K562 (cell line): ENCODE data around the gene ALG9. TPM values are rescaled to one million over a fixed set of nuclear protein-coding genes. Genes with fewer than 3 reads are reported as not detected.

Experiments
- BHLHE40 ChIP-seq: IDR thresholded peaks from 2 replicates; pipeline ENCODE4 v1.6.1; 2011; ENCODE audit warnings: low read length, improper control_type of control experiment
- CEBPB ChIP-seq: fragments of 450-650 bp; IDR thresholded peaks from 2 replicates; pipeline ENCODE4 v1.6.1; 2016; ENCODE audit warnings: missing genetic modification characterization, missing compliant biosample characterization
- ELF2 ChIP-seq: fragments of 250-450 bp; sonication (Bioruptor Pico); IDR thresholded peaks from 2 replicates; pipeline ENCODE4 v1.5.0; 2021; ENCODE audit warnings: mild to moderate bottlenecking
- ESRRA ChIP-seq: fragments of 450-650 bp; IDR thresholded peaks from 2 replicates; pipeline ENCODE4 v1.6.1; 2014; ENCODE audit warnings: low read depth, mild to moderate bottlenecking, moderate library complexity, borderline replicate concordance
- EZH2 ChIP-seq: IDR thresholded peaks from 2 replicates; pipeline ENCODE4 v1.6.1; 2012; ENCODE audit warnings: low read depth, mild to moderate bottlenecking, inconsistent platforms, low read length, borderline replicate concordance
- FOXA3 ChIP-seq, 2 experiments: fragments of 450-650 bp in 1 of 2; sonication (generic) in 1 of 2; formaldehyde crosslinking; IDR thresholded peaks in 1 of 2; conservative IDR thresholded peaks in 1 of 2; 2 replicates each; pipeline versions ENCODE4 v1.4.0 to v1.8.0; 2020 to 2022; ENCODE audit warnings: mild to moderate bottlenecking in 2 of 2, missing genetic modification reagents in 1 of 2
- GABPA ChIP-seq: fragments of 200-800 bp; sonication (Bioruptor generic); conservative IDR thresholded peaks from 2 replicates; pipeline ENCODE4 v1.6.1; 2016; ENCODE audit warnings: low read depth, missing genetic modification characterization, missing compliant biosample characterization
- PHTF2 ChIP-seq: fragments of 250-450 bp; sonication (Bioruptor Pico); IDR thresholded peaks from 2 replicates; pipeline ENCODE4 v1.5.0; 2021; ENCODE audit warnings: mild to moderate bottlenecking
- RBM17 ChIP-seq: fragments of 200-400 bp; formaldehyde crosslinking; IDR thresholded peaks from 2 replicates; pipeline ENCODE4 v1.6.1; 2017; ENCODE audit warnings: low read depth, mild to moderate bottlenecking, low read length, borderline replicate concordance
- SLC30A9 ChIP-seq: fragments of 250-450 bp; sonication (Bioruptor Pico); IDR thresholded peaks from 2 replicates; pipeline ENCODE4 v1.8.0; 2022; ENCODE audit warnings: mild to moderate bottlenecking, moderate library complexity
- SRF ChIP-seq, 2 experiments: fragments of 250-450, 450-650 bp in 1 of 2; sonication (Bioruptor Pico) in 1 of 2; sonication (generic) in 1 of 2; formaldehyde crosslinking; IDR thresholded peaks; 2 replicates each; pipeline versions ENCODE4 v1.5.0 to v1.5.1; 2020 to 2022; ENCODE audit warnings: mild to moderate bottlenecking in 1 of 2, missing genetic modification reagents in 1 of 2
- TCF7L2 ChIP-seq: fragments of 150-350 bp; IDR thresholded peaks from 2 replicates; pipeline ENCODE4 v1.6.1; 2016; ENCODE audit warnings: low read depth, mild to moderate bottlenecking, low read length, moderate library complexity
- ZNF146 ChIP-seq: IDR thresholded peaks from one replicate; pipeline ENCODE4 v1.6.1; 2018; ENCODE audit warnings: missing compliant biosample characterization; ENCODE audit not compliant: unreplicated experiment
- ZNF23 ChIP-seq: fragments of 250-450 bp; sonication (Bioruptor Pico); IDR thresholded peaks from 2 replicates; pipeline ENCODE4 v1.4.0; 2020; ENCODE audit warnings: mild to moderate bottlenecking
- ZNF561 ChIP-seq: fragments of 450-650 bp; formaldehyde crosslinking; conservative IDR thresholded peaks from 2 replicates; pipeline ENCODE4 v1.4.0; 2020; ENCODE audit warnings: mild to moderate bottlenecking, moderate library complexity
- ZNF76 ChIP-seq: fragments of 250-450 bp; sonication (Bioruptor Pico); IDR thresholded peaks from 2 replicates; pipeline ENCODE4 v1.4.0; 2020; ENCODE audit warnings: mild to moderate bottlenecking, moderate library complexity, borderline replicate concordance
- ZNF780A ChIP-seq: fragments of 250-450 bp; sonication (Bioruptor Pico); IDR thresholded peaks from 2 replicates; pipeline ENCODE4 v1.5.0; 2021; ENCODE audit warnings: mild to moderate bottlenecking
- polyA plus RNA-seq, 8 experiments: library from polyadenylated mRNA; depleted of rRNA in 4 of 8; stranded (reverse) in 5 of 8; unstranded in 3 of 8; fragments of >200 nt; fragmentation: Nextera tagmentation in 2 of 8; fragmentation: Illumina TruSeq in 1 of 8; extraction: Ambion mirVana in 2 of 8; extraction: Trizol in 1 of 8; gene quantifications; 2 replicates each; pipeline versions ENCODE4 v1.2.1 to v1.2.3, GENCODE V29; 2011 to 2014; ENCODE audit warnings: inconsistent platforms in 1 of 8, missing spikeins in 1 of 8
- total RNA-seq, 7 experiments: library from RNA; depleted of rRNA in 6 of 7; stranded (reverse); fragments of >200 nt in 6 of 7; fragmentation: Illumina TruSeq in 2 of 7; extraction: Trizol in 2 of 7; gene quantifications; 2 replicates each; pipeline versions ENCODE4 v1.2.1 to v1.2.3, GENCODE V29; 2011 to 2021; ENCODE audit warnings: low replicate concordance in 1 of 7
- TF ChIP-seq, protein P1 (sequence below): fragments of 200-800 bp; sonication (Bioruptor generic); IDR thresholded peaks from 2 replicates; pipeline ENCODE4 v1.6.1; 2016; ENCODE audit warnings: missing genetic modification characterization, missing compliant biosample characterization
- TF ChIP-seq, protein P2 (sequence below): fragments of 450-650 bp; IDR thresholded peaks from 2 replicates; pipeline ENCODE4 v1.6.1; 2016; ENCODE audit warnings: low read depth, mild to moderate bottlenecking, moderate library complexity
- TF ChIP-seq, protein P3 (sequence below): fragments of 200-800 bp; sonication (Bioruptor generic); IDR thresholded peaks from 2 replicates; pipeline ENCODE4 v1.6.1; 2017; ENCODE audit warnings: missing genetic modification characterization, missing compliant biosample characterization
- TF ChIP-seq, protein P4 (sequence below): sonication (generic); formaldehyde crosslinking; IDR thresholded peaks from 2 replicates; pipeline ENCODE4 v1.8.1; 2023; ENCODE audit warnings: mild to moderate bottlenecking, missing genetic modification reagents

The ALG9 gene
- total and polyA plus RNA-seq, 9 of the 15 experiments (the other 6 are each of a cell fraction or from before 2014, with no cell fraction given), result 11.5 to 40.5 (median 24.9) TPM

DNA sequence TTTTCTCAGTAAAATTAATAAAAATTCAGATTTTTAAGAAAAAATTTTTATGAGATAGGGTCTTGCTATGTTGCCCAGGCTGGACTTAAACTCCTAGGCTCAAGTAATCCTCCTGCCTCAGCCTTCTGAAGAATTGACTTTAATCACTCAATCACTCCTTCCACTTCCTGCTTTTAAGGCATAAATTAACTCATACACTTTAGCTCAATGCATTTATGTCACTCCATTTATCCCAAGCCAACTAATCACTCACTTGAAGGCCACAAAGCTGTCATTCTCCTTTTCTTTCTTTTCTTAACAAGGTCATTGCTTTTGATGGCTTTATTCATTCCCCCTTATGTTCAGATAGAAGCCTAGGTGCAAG lies 877 bp downstream of the ALG9 start (continued):
- TF ChIP-seq, protein P1, sequence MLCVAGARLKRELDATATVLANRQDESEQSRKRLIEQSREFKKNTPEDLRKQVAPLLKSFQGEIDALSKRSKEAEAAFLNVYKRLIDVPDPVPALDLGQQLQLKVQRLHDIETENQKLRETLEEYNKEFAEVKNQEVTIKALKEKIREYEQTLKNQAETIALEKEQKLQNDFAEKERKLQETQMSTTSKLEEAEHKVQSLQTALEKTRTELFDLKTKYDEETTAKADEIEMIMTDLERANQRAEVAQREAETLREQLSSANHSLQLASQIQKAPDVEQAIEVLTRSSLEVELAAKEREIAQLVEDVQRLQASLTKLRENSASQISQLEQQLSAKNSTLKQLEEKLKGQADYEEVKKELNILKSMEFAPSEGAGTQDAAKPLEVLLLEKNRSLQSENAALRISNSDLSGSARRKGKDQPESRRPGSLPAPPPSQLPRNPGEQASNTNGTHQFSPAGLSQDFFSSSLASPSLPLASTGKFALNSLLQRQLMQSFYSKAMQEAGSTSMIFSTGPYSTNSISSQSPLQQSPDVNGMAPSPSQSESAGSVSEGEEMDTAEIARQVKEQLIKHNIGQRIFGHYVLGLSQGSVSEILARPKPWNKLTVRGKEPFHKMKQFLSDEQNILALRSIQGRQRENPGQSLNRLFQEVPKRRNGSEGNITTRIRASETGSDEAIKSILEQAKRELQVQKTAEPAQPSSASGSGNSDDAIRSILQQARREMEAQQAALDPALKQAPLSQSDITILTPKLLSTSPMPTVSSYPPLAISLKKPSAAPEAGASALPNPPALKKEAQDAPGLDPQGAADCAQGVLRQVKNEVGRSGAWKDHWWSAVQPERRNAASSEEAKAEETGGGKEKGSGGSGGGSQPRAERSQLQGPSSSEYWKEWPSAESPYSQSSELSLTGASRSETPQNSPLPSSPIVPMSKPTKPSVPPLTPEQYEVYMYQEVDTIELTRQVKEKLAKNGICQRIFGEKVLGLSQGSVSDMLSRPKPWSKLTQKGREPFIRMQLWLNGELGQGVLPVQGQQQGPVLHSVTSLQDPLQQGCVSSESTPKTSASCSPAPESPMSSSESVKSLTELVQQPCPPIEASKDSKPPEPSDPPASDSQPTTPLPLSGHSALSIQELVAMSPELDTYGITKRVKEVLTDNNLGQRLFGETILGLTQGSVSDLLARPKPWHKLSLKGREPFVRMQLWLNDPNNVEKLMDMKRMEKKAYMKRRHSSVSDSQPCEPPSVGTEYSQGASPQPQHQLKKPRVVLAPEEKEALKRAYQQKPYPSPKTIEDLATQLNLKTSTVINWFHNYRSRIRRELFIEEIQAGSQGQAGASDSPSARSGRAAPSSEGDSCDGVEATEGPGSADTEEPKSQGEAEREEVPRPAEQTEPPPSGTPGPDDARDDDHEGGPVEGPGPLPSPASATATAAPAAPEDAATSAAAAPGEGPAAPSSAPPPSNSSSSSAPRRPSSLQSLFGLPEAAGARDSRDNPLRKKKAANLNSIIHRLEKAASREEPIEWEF (CRISPR knock-in tag), result no peak
- TF ChIP-seq, protein P2, sequence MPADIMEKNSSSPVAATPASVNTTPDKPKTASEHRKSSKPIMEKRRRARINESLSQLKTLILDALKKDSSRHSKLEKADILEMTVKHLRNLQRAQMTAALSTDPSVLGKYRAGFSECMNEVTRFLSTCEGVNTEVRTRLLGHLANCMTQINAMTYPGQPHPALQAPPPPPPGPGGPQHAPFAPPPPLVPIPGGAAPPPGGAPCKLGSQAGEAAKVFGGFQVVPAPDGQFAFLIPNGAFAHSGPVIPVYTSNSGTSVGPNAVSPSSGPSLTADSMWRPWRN, result no peak
- TF ChIP-seq ZNF76 (CRISPR knock-in tag), result no peak
- TF ChIP-seq ZNF146 (CRISPR knock-in tag), result no peak
- no peak for TF ChIP-seq BHLHE40
- TF ChIP-seq ZNF780A, result no peak
- TF ChIP-seq, protein P3, sequence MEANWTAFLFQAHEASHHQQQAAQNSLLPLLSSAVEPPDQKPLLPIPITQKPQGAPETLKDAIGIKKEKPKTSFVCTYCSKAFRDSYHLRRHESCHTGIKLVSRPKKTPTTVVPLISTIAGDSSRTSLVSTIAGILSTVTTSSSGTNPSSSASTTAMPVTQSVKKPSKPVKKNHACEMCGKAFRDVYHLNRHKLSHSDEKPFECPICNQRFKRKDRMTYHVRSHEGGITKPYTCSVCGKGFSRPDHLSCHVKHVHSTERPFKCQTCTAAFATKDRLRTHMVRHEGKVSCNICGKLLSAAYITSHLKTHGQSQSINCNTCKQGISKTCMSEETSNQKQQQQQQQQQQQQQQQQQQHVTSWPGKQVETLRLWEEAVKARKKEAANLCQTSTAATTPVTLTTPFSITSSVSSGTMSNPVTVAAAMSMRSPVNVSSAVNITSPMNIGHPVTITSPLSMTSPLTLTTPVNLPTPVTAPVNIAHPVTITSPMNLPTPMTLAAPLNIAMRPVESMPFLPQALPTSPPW, result no peak
- TF ChIP-seq CEBPB (tag), result no peak
- TF ChIP-seq PHTF2 (CRISPR knock-in tag), result no peak
- no peak for TF ChIP-seq EZH2
- TF ChIP-seq TCF7L2, result no peak
- TF ChIP-seq ZNF23 (CRISPR knock-in tag), result no peak
- no peak for TF ChIP-seq RBM17
- TF ChIP-seq ZNF561 (CRISPR knock-in tag), result no peak
- no peak for TF ChIP-seq ELF2 (CRISPR knock-in tag)
- TF ChIP-seq SLC30A9 (CRISPR knock-in tag), result no peak
- no peak for TF ChIP-seq FOXA3 (CRISPR knock-in tag; conservative IDR thresholded peaks at IDR 0.05 in 1 of 2, IDR thresholded peaks at IDR 0.05 in 1 of 2)
- no peak for TF ChIP-seq ESRRA
- TF ChIP-seq GABPA (tag), result no peak
- TF ChIP-seq, protein P4, sequence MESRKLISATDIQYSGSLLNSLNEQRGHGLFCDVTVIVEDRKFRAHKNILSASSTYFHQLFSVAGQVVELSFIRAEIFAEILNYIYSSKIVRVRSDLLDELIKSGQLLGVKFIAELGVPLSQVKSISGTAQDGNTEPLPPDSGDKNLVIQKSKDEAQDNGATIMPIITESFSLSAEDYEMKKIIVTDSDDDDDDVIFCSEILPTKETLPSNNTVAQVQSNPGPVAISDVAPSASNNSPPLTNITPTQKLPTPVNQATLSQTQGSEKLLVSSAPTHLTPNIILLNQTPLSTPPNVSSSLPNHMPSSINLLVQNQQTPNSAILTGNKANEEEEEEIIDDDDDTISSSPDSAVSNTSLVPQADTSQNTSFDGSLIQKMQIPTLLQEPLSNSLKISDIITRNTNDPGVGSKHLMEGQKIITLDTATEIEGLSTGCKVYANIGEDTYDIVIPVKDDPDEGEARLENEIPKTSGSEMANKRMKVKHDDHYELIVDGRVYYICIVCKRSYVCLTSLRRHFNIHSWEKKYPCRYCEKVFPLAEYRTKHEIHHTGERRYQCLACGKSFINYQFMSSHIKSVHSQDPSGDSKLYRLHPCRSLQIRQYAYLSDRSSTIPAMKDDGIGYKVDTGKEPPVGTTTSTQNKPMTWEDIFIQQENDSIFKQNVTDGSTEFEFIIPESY (CRISPR knock-in tag), result no peak
- TF ChIP-seq SRF (CRISPR knock-in tag; IDR thresholded peaks at IDR 0.05), result no peak
